CD8-positive, alpha-beta memory T cell (primary cell): ENCODE data around the gene GABBR2. TPM values are rescaled to one million over a fixed set of nuclear protein-coding genes. Genes with fewer than 3 reads are reported as not detected.

ENCODE experiments used
- CTCF ChIA-PET: fragments of 350-600 bp; sonication (Branson Sonifier 250); formaldehyde crosslinking; loops from one replicate; lab custom pipeline; 2021; ENCODE audit warnings: antibody characterized with exemption; lab: Charles Lee
- POLR2A ChIA-PET: fragments of 350-600 bp; sonication (Branson Sonifier 250); formaldehyde crosslinking; loops from one replicate; lab custom pipeline; 2021; ENCODE audit warnings: antibody characterized with exemption; lab: Charles Lee
- DNase-seq, 5 donors: peaks; one replicate each; pipeline versions ENCODE4 v3.0.0 to v3.0.0-alpha.2; 2020 to 2022; ENCODE audit warnings: mixed read lengths in 1 of 5
- H3K27ac ChIP-seq: one replicate; pipeline ENCODE4 v1.7.0; 2013; ENCODE audit warnings: low read depth, mild to moderate bottlenecking, low read length, moderate library complexity
- H3K27me3 ChIP-seq: 2 replicates; pipeline ENCODE4 v1.7.0; 2013; ENCODE audit warnings: low read length, mild to moderate bottlenecking; ENCODE audit not compliant: insufficient read depth, poor library complexity, severe bottlenecking
- H3K36me3 ChIP-seq: 2 replicates; pipeline ENCODE4 v1.7.0; 2013; ENCODE audit warnings: mild to moderate bottlenecking, low read length, moderate library complexity; ENCODE audit not compliant: insufficient read depth
- H3K4me1 ChIP-seq: 2 replicates; pipeline ENCODE4 v1.7.0; 2013; ENCODE audit warnings: mild to moderate bottlenecking, low read length, moderate library complexity; ENCODE audit not compliant: insufficient read depth
- H3K4me3 ChIP-seq: 2 replicates; pipeline ENCODE4 v1.7.0; 2013; ENCODE audit warnings: mild to moderate bottlenecking, low read length
- H3K9me3 ChIP-seq: 2 replicates; pipeline ENCODE4 v1.7.0; 2013; ENCODE audit warnings: mild to moderate bottlenecking, low read length
- H3K27ac Mint-ChIP-seq, 8 donors: one replicate each; pipeline ENCODE4 v1.8.0; 2020 to 2021; ENCODE audit warnings: mixed read lengths in 8 of 8, mild to moderate bottlenecking in 6 of 8, inconsistent platforms in 3 of 8, moderate library complexity in 3 of 8
- H3K27me3 Mint-ChIP-seq, 2 donors: one replicate each; pipeline ENCODE4 v1.8.0; 2020 to 2021; ENCODE audit warnings: mixed read lengths in 2 of 2, mild to moderate bottlenecking in 1 of 2, moderate library complexity in 1 of 2
- H3K36me3 Mint-ChIP-seq, 3 donors: one replicate each; pipeline ENCODE4 v1.8.0; 2020 to 2021; ENCODE audit warnings: mixed read lengths in 3 of 3, inconsistent platforms in 1 of 3, mild to moderate bottlenecking in 1 of 3
- H3K4me1 Mint-ChIP-seq, 3 donors: one replicate each; pipeline ENCODE4 v1.8.0; 2020 to 2021; ENCODE audit warnings: mixed read lengths in 3 of 3, inconsistent platforms in 1 of 3, mild to moderate bottlenecking in 1 of 3
- H3K4me3 Mint-ChIP-seq, 7 donors: one replicate each; pipeline ENCODE4 v1.8.0; 2020 to 2021; ENCODE audit warnings: mixed read lengths in 7 of 7, mild to moderate bottlenecking in 6 of 7, moderate library complexity in 4 of 7, inconsistent platforms in 2 of 7
- H3K9me3 Mint-ChIP-seq, 5 donors: one replicate each; pipeline ENCODE4 v1.8.0; 2020 to 2022; ENCODE audit warnings: mixed read lengths in 5 of 5, mild to moderate bottlenecking in 3 of 5, moderate library complexity in 2 of 5, inconsistent platforms in 1 of 5
- polyA plus RNA-seq: library from polyadenylated mRNA; unstranded; fragments of 300-500 nt; fragmentation: Illumina TruSeq; gene quantifications from one replicate; pipeline ENCODE4 v1.2.3, GENCODE V29; 2021
- total RNA-seq, 2 experiments: library from RNA; stranded (reverse); gene quantifications; one replicate each; pipeline ENCODE4 v1.2.3, GENCODE V29; 2021

Gene GABBR2
- total and polyA plus RNA-seq, 3 experiments from 2014 or later: not detected

DNA sequence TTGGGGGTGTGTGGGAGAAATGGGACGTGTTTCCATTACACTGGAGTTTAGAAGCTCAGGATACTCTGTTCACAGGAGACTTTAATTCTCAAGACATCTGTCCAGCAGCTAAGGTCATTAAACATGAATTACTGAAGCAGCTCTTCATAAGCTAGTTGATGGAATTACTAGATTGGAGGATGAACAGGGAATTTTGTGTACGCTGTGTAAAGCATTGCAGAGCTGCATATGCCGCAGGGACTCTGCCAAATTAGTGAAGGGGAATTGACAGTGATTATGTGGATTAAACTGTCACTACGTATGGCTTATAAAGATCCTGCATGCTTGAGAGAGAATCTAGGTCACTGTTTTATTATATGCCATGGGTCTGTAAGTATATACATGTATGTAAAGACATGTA is 275.8 kb downstream of the GABBR2 start:
- Mint-ChIP-seq H3K4me1 (no peaks in the 10 kb centered on the region), H3K27me3 (peaks cover 0 to 7% of the 10 kb centered on the region in 2 donors), H3K9me3 (no peaks in the 10 kb centered on the region), H3K27ac (no peak overlapping the region), H3K4me3 (no peak overlapping the region), H3K36me3 (peaks cover 0 to 2% (median 0%) of the 10 kb centered on the region in 3 donors)
- Histone ChIP-seq H3K36me3 (no peaks in the 10 kb centered on the region), H3K27ac (no peak overlapping the region), H3K9me3 (no peaks in the 10 kb centered on the region), H3K4me1 (no peaks in the 10 kb centered on the region), H3K27me3 (no peaks in the 10 kb centered on the region), H3K4me3 (no peak overlapping the region)
- ChIA-PET CTCF (no interaction called here), POLR2A (no interaction called here)
- no peak for DNase-seq

DNA sequence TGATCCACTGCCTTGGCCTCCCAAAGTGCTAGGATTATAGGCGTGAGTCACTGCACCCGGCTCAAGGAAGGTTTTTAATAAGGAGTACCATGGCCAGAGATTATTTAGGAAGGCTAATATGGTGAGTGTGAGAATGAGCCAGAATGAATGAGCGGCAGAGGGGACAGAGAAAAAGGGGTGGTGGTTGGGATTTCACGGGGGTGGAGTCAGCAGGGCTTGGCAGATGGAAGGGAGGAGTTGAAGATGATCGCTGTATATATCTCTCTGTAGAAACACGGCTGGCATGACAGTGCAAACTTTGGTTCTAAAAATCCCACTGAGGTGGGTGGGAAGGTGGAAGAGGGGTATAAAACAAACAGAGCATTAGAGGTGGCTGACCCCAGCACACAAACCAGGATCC is 276.6 kb downstream of the GABBR2 start:
- no peaks in the 10 kb centered on the region for H3K9me3 Mint-ChIP-seq
- no peak overlapping the region for H3K27ac ChIP-seq
- no peak overlapping the region for H3K4me3 Mint-ChIP-seq
- ChIA-PET POLR2A (no interaction called here), CTCF (no interaction called here)
- no peaks in the 10 kb centered on the region for H3K36me3 ChIP-seq
- H3K36me3 Mint-ChIP-seq: peaks cover 0 to 2% (median 0%) of the 10 kb centered on the region in 3 donors
- H3K9me3 ChIP-seq: no peaks in the 10 kb centered on the region
- no peak overlapping the region for H3K27ac Mint-ChIP-seq
- H3K4me1 ChIP-seq: no peaks in the 10 kb centered on the region
- H3K27me3 ChIP-seq: no peaks in the 10 kb centered on the region
- H3K4me1 Mint-ChIP-seq: no peaks in the 10 kb centered on the region
- no peak for DNase-seq
- H3K27me3 Mint-ChIP-seq: peaks cover 2 to 9% of the 10 kb centered on the region in 2 donors
- no peak overlapping the region for H3K4me3 ChIP-seq

DNA sequence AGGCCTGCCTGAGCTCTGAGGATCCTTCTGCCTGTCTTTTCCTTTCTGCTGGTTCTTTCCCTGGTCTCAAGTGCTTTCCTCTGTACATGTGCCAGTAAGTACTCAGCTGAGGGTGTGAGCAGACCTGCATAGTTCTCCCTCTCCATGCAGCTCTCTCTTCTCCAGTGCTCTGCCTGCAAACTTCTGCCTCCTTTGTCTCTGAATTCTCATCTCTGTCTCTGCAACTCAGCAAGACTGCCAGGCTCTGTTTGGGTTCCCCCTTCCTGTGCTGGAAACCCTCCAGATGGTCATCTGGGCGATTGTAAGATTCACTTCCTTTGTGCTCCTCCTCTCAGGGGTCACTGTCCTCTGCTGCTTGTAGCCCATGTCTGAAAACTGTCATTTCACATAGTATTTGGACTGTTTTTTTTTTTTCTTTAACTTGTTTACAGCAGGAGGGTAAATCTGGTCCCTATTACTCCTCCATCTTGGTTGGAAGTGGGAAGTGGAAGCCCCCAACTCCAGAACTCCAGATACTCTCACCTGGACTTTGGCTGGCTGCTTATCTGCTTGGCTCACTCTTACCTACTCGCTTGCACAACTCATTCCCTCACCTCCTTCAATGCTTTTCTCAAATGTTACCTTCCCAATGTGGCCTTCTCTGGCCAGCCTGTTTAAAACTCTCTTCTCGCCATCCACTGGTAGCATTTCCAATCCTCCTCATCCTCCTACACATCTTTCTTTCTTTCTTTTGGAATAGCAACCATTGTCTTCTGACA is 278.0 kb downstream of the GABBR2 start:
- Histone ChIP-seq H3K27ac (no peak overlapping the region), H3K9me3 (no peaks in the 10 kb centered on the region), H3K36me3 (no peaks in the 10 kb centered on the region), H3K4me1 (no peaks in the 10 kb centered on the region), H3K4me3 (no peak overlapping the region), H3K27me3 (no peaks in the 10 kb centered on the region)
- Mint-ChIP-seq H3K27me3 (peaks cover 2 to 9% of the 10 kb centered on the region in 2 donors), H3K4me3 (no peak overlapping the region), H3K27ac (no peak overlapping the region), H3K9me3 (no peaks in the 10 kb centered on the region), H3K36me3 (peaks cover 0 to 2% (median 0%) of the 10 kb centered on the region in 3 donors), H3K4me1 (no peaks in the 10 kb centered on the region)
- POLR2A ChIA-PET: no interaction called here
- CTCF ChIA-PET: no interaction called here
- no peak for DNase-seq

DNA sequence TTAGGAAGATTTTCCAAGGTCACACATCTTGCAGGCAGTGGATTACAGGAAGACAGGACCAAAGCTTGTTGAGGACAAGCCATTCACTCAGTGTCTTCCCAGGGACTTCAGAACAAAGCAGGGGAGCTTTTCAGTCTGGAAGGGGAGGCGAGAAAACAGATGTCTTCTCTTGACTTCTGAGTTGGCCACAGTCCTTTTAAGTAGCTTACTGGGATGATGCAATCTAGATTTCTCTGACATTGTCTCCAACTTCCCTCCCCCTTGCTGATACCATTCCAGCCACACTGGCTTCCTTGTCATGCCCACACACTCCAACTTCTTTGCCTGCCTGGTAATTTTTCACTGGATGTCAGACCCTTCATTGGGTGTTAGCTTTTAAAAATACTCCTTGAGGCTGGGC is 279.1 kb downstream of the GABBR2 start:
- Mint-ChIP-seq H3K36me3 (peaks cover 0 to 2% (median 0%) of the 10 kb centered on the region in 3 donors), H3K27me3 (peaks cover 2 to 9% of the 10 kb centered on the region in 2 donors), H3K4me1 (no peaks in the 10 kb centered on the region), H3K9me3 (no peaks in the 10 kb centered on the region), H3K4me3 (no peak overlapping the region), H3K27ac (no peak overlapping the region)
- no peak for DNase-seq
- Histone ChIP-seq H3K27ac (no peak overlapping the region), H3K4me1 (no peaks in the 10 kb centered on the region), H3K4me3 (no peak overlapping the region), H3K36me3 (no peaks in the 10 kb centered on the region), H3K9me3 (no peaks in the 10 kb centered on the region), H3K27me3 (no peaks in the 10 kb centered on the region)
- POLR2A ChIA-PET: no interaction called here
- CTCF ChIA-PET: no interaction called here

DNA sequence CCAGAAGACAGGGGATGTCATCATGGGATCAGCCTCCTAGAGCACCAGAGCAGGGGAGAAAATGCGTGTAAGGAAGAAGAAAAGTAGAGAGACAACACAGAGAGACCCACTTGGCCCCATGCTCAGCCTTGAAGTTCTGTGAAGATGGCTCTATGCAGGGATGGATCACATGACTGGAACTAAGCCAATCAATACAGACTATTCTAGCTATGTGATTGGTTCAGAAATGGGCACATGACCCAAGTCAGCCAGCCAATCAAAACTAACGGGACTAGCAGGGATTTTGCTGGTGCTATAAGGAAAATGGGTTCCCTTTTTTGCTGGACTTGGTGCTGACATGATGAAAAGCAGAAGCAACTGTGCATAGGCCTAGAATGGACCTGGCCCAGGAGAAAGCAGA is 280.3 kb downstream of the GABBR2 start:
- H3K4me3 Mint-ChIP-seq: no peak overlapping the region
- peaks cover 2 to 9% of the 10 kb centered on the region in 2 donors for H3K27me3 Mint-ChIP-seq
- no peak overlapping the region for H3K27ac Mint-ChIP-seq
- CTCF ChIA-PET: interaction anchor here (0.9 kb wide), 1 partner anchor 12 kb away, joined by 3 read pairs; no protein-coding TSS in a partner anchor
- no peak for DNase-seq
- H3K9me3 Mint-ChIP-seq: no peaks in the 10 kb centered on the region
- H3K36me3 Mint-ChIP-seq: peaks cover 0 to 2% (median 0%) of the 10 kb centered on the region in 3 donors
- H3K4me1 Mint-ChIP-seq: no peaks in the 10 kb centered on the region
- no peaks in the 10 kb centered on the region for H3K27me3 ChIP-seq
- H3K36me3 ChIP-seq: no peaks in the 10 kb centered on the region
- H3K4me1 ChIP-seq: no peaks in the 10 kb centered on the region
- no peak overlapping the region for H3K27ac ChIP-seq
- POLR2A ChIA-PET: no interaction called here
- H3K4me3 ChIP-seq: no peak overlapping the region
- no peaks in the 10 kb centered on the region for H3K9me3 ChIP-seq

DNA sequence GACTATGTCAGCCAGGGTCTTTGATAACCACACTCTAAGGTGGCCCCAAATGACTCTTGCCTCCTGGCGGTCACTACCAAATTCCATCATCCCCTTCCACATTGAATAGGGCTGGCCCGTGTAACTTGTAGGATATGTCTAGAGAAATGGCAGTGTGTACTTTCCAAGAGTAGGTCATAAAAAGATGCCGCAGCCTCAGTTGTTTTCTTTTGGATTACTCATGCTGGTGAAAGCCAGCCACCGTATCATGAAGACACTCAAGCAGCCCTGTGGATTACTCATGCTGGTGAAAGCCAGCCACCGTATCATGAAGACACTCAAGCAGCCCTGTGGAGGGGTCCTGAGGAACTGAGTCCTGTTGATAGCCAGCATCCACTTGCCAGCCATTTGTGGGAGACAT is 281.2 kb downstream of the GABBR2 start:
- Histone ChIP-seq H3K27me3 (no peaks in the 10 kb centered on the region), H3K9me3 (no peaks in the 10 kb centered on the region), H3K27ac (no peak overlapping the region), H3K4me1 (no peaks in the 10 kb centered on the region), H3K36me3 (no peaks in the 10 kb centered on the region), H3K4me3 (no peak overlapping the region)
- peaks cover 2 to 9% of the 10 kb centered on the region in 2 donors for H3K27me3 Mint-ChIP-seq
- CTCF ChIA-PET: no interaction called here
- no peak overlapping the region for H3K27ac Mint-ChIP-seq
- H3K4me3 Mint-ChIP-seq: no peak overlapping the region
- H3K4me1 Mint-ChIP-seq: no peaks in the 10 kb centered on the region
- no peak for DNase-seq
- POLR2A ChIA-PET: no interaction called here
- peaks cover 0 to 2% (median 0%) of the 10 kb centered on the region in 3 donors for H3K36me3 Mint-ChIP-seq
- no peaks in the 10 kb centered on the region for H3K9me3 Mint-ChIP-seq

DNA sequence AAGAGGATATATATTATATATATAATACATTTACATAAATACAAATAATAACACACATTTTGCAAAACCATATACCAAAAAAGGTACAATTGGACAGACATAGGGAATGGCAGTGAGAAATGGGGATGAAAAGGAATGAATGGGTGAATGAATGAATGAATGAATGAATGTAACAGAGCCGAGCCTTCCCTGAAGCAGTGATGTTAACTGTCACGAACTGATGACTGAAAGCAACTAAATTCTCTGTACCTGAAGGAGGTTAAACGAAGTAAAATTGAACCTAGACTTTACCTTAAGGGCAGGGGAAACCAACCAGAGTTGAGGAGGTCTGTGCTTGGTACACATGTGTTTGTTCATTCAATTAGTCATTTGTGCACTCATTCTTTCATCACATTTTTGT is 283.7 kb downstream of the GABBR2 start:
- Mint-ChIP-seq H3K4me1 (no peaks in the 10 kb centered on the region), H3K9me3 (peaks cover 0 to 1% (median 0%) of the 10 kb centered on the region in 5 donors), H3K27me3 (peaks cover 2 to 6% of the 10 kb centered on the region in 2 donors), H3K36me3 (no peaks in the 10 kb centered on the region), H3K4me3 (no peak overlapping the region), H3K27ac (no peak overlapping the region)
- H3K36me3 ChIP-seq: no peaks in the 10 kb centered on the region
- H3K27ac ChIP-seq: no peak overlapping the region
- no peak for DNase-seq
- no peaks in the 10 kb centered on the region for H3K9me3 ChIP-seq
- ChIA-PET POLR2A (no interaction called here), CTCF (no interaction called here)
- H3K4me1 ChIP-seq: no peaks in the 10 kb centered on the region
- no peak overlapping the region for H3K4me3 ChIP-seq
- H3K27me3 ChIP-seq: no peaks in the 10 kb centered on the region

DNA sequence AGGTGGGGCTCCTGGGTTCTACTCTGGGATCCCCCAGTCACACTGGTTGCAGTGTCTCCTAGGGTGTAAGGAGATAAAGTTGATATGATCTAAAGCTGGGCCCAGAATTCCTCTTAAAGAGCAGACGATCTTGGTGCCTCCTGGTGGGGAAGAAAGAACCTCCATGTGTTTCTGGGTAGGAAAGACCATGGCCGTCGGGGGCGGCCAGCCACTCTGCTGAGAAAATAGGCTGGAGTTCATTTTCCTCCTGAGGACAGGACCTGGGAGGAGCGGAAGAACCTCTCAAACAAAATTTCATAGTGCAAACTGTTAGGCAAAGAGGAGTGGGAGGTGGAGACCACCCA is 289.5 kb downstream of the GABBR2 start:
- Mint-ChIP-seq H3K27me3 (peaks cover 10 to 29% of the 10 kb centered on the region in 2 donors), H3K36me3 (no peaks in the 10 kb centered on the region), H3K4me3 (no peak overlapping the region), H3K4me1 (no peaks in the 10 kb centered on the region), H3K9me3 (peaks cover 0 to 2% (median 0%) of the 10 kb centered on the region in 5 donors), H3K27ac (no peak overlapping the region)
- no peak overlapping the region for H3K4me3 ChIP-seq
- no peaks in the 10 kb centered on the region for H3K27me3 ChIP-seq
- ChIA-PET POLR2A (no interaction called here), CTCF (no interaction called here)
- no peak overlapping the region for H3K27ac ChIP-seq
- DNase-seq: no peak
- no peaks in the 10 kb centered on the region for H3K9me3 ChIP-seq
- H3K36me3 ChIP-seq: no peaks in the 10 kb centered on the region
- H3K4me1 ChIP-seq: no peaks in the 10 kb centered on the region
